ENCODE data around the gene ADA. TPM values are rescaled to one million over a fixed set of nuclear protein-coding genes. Genes with fewer than 3 reads are reported as not detected.

ADA gene
- total and polyA plus RNA-seq, 4 experiments from 2014 or later: 28.4 to 64.3 (median 39.8) TPM

GRCh38 chr20:44688053-44688625 is 36.6 kb upstream of the ADA start:
- H3K27me3 Mint-ChIP-seq: peaks cover 4 to 8% of the 10 kb centered on the region in 2 donors

GRCh38 chr20:44686934-44687333 is 35.4 kb upstream of the ADA start:
- H3K27ac Mint-ChIP-seq: no peak overlapping the region
- H3K27ac ChIP-seq (ENCODE audit: low read depth, low read length): no peak overlapping the region
- H3K4me3 Mint-ChIP-seq: no peak overlapping the region
- no peaks in the 10 kb centered on the region for H3K36me3 Mint-ChIP-seq
- H3K27me3 ChIP-seq (ENCODE audit: insufficient read depth, low read length): no peaks in the 10 kb centered on the region
- no peak overlapping the region for H3K4me3 ChIP-seq (ENCODE audit: low read length in 2 of 2)
- H3K36me3 ChIP-seq (ENCODE audit: insufficient read depth, low read length): no peaks in the 10 kb centered on the region
- peaks cover 4 to 8% of the 10 kb centered on the region in 2 donors for H3K27me3 Mint-ChIP-seq
- peaks cover 8% of the 10 kb centered on the region for H3K4me1 ChIP-seq (ENCODE audit: insufficient read depth, low read length)
- H3K9me3 Mint-ChIP-seq: no peaks in the 10 kb centered on the region
- H3K9me3 ChIP-seq (ENCODE audit: control insufficient read depth in 1 of 2, low read length in 2 of 2): no peaks in the 10 kb centered on the region
- no peak for DNase-seq
- peaks cover 0 to 15% (median 7%) of the 10 kb centered on the region in 4 donors for H3K4me1 Mint-ChIP-seq
- POLR2A ChIA-PET (ENCODE audit: partially characterized antibody): no interaction called here
- intact Hi-C loops (cut with micrococcal nuclease): loop anchor here (5.0 kb wide), 1 partner anchor 605 kb away; no protein-coding TSS in a partner anchor
- CTCF ChIA-PET (ENCODE audit: partially characterized antibody): no interaction called here

More at GRCh38 chr20:44688053-44688625, 36.6 kb upstream of the ADA start:
- Mint-ChIP-seq H3K27ac (no peak overlapping the region), H3K9me3 (no peaks in the 10 kb centered on the region), H3K4me1 (peaks cover 0 to 15% (median 7%) of the 10 kb centered on the region in 4 donors), H3K4me3 (no peak overlapping the region), H3K36me3 (no peaks in the 10 kb centered on the region)
- ChIA-PET CTCF (ENCODE audit: partially characterized antibody) (no interaction called here), POLR2A (ENCODE audit: partially characterized antibody) (no interaction called here)
- H3K4me1 ChIP-seq (ENCODE audit: insufficient read depth, low read length): peaks cover 8% of the 10 kb centered on the region
- no peaks in the 10 kb centered on the region for H3K36me3 ChIP-seq (ENCODE audit: insufficient read depth, low read length)
- H3K9me3 ChIP-seq (ENCODE audit: control insufficient read depth in 1 of 2, low read length in 2 of 2): no peaks in the 10 kb centered on the region
- no peak overlapping the region for H3K27ac ChIP-seq (ENCODE audit: low read depth, low read length)
- no peaks in the 10 kb centered on the region for H3K27me3 ChIP-seq (ENCODE audit: insufficient read depth, low read length)
- H3K4me3 ChIP-seq (ENCODE audit: low read length in 2 of 2): no peak overlapping the region
- intact Hi-C loops (cut with micrococcal nuclease): loop anchor here (5.0 kb wide), 1 partner anchor 604 kb away; no protein-coding TSS in a partner anchor
- no peak for DNase-seq

- intact Hi-C loops (cut with micrococcal nuclease): loop anchor here (2.0 kb wide), 1 partner anchor 42 kb away; no protein-coding TSS in a partner anchor
- peaks cover 4 to 8% of the 10 kb centered on the region in 2 donors for H3K27me3 Mint-ChIP-seq
- ChIA-PET CTCF (ENCODE audit: partially characterized antibody) (interaction anchor here (0.6 to 6.2 kb wide), 46 partner anchors 10 to 1087 kb away, joined by 3 to 83 read pairs (median 4); partner anchors contain the start of genes ADA and TTPAL), POLR2A (ENCODE audit: partially characterized antibody) (interaction anchor here (0.9 to 4.6 kb wide), 14 partner anchors 12 to 472 kb away, joined by 3 to 25 read pairs (median 4); partner anchors contain the start of genes ADA and SERINC3)
- Histone ChIP-seq H3K36me3 (ENCODE audit: insufficient read depth, low read length) (no peaks in the 10 kb centered on the region), H3K9me3 (ENCODE audit: control insufficient read depth in 1 of 2, low read length in 2 of 2) (no peaks in the 10 kb centered on the region), H3K4me1 (ENCODE audit: insufficient read depth, low read length) (peaks cover 8% of the 10 kb centered on the region), H3K4me3 (ENCODE audit: low read length in 2 of 2) (no peak overlapping the region), H3K27me3 (ENCODE audit: insufficient read depth, low read length) (no peaks in the 10 kb centered on the region), H3K27ac (ENCODE audit: low read depth, low read length) (no peak overlapping the region)
- no peak for DNase-seq
- no peaks in the 10 kb centered on the region for H3K9me3 Mint-ChIP-seq
- H3K36me3 Mint-ChIP-seq: no peaks in the 10 kb centered on the region
- H3K4me3 Mint-ChIP-seq: no peak overlapping the region
- peak overlapping the region in 5 of 7 donors; percentile 2 to 66 (median 52) for H3K27ac Mint-ChIP-seq
- peaks cover 0 to 15% (median 7%) of the 10 kb centered on the region in 4 donors for H3K4me1 Mint-ChIP-seq
Observed at GRCh38 chr20:44684047-44684967, 32.8 kb upstream of the ADA start.

GRCh38 chr20:44683263-44684046 is 32.0 kb upstream of the ADA start:
- no peak overlapping the region for H3K4me3 Mint-ChIP-seq

GRCh38 chr20:44681796-44682566 is 30.5 kb upstream of the ADA start:
- ChIA-PET CTCF (ENCODE audit: partially characterized antibody) (interaction anchor here (1.0 to 6.2 kb wide), 15 partner anchors 9 to 610 kb away, joined by 3 to 83 read pairs (median 28); partner anchors contain the start of gene ADA), POLR2A (ENCODE audit: partially characterized antibody) (interaction anchor here (0.6 to 4.6 kb wide), 3 partner anchors 30 to 174 kb away, joined by 3 to 21 read pairs (median 11); partner anchors contain the start of gene ADA)
- H3K4me1 ChIP-seq (ENCODE audit: insufficient read depth, low read length): peaks cover 8% of the 10 kb centered on the region
- Mint-ChIP-seq H3K36me3 (no peaks in the 10 kb centered on the region), H3K27ac (peak overlapping the region in 1 of 7 donors; percentile 16), H3K4me1 (peaks cover 0 to 15% (median 7%) of the 10 kb centered on the region in 4 donors), H3K27me3 (peaks cover 1 to 2% of the 10 kb centered on the region in 2 donors), H3K9me3 (no peaks in the 10 kb centered on the region), H3K4me3 (no peak overlapping the region)
- no peaks in the 10 kb centered on the region for H3K9me3 ChIP-seq (ENCODE audit: control insufficient read depth in 1 of 2, low read length in 2 of 2)
- intact Hi-C loops (cut with micrococcal nuclease): no loop called here
- no peaks in the 10 kb centered on the region for H3K27me3 ChIP-seq (ENCODE audit: insufficient read depth, low read length)
- no peak overlapping the region for H3K27ac ChIP-seq (ENCODE audit: low read depth, low read length)
- DNase-seq: no peak
- no peaks in the 10 kb centered on the region for H3K36me3 ChIP-seq (ENCODE audit: insufficient read depth, low read length)
- no peak overlapping the region for H3K4me3 ChIP-seq (ENCODE audit: low read length in 2 of 2)

More at GRCh38 chr20:44683263-44684046, 32.0 kb upstream of the ADA start:
- Mint-ChIP-seq H3K9me3 (no peaks in the 10 kb centered on the region), H3K27ac (peak overlapping the region in 2 of 7 donors; percentile 2 to 10), H3K27me3 (peaks cover 4 to 8% of the 10 kb centered on the region in 2 donors), H3K4me1 (peaks cover 0 to 15% (median 7%) of the 10 kb centered on the region in 4 donors), H3K36me3 (no peaks in the 10 kb centered on the region)
- CTCF ChIA-PET (ENCODE audit: partially characterized antibody): interaction anchor here (0.6 to 6.2 kb wide), 38 partner anchors 9 to 766 kb away, joined by 3 to 83 read pairs (median 5); partner anchors contain the start of genes ADA, FITM2, SERINC3 and TTPAL
- POLR2A ChIA-PET (ENCODE audit: partially characterized antibody): interaction anchor here (0.9 to 4.6 kb wide), 13 partner anchors 11 to 471 kb away, joined by 3 to 25 read pairs (median 5); partner anchors contain the start of genes ADA and SERINC3
- Histone ChIP-seq H3K27me3 (ENCODE audit: insufficient read depth, low read length) (no peaks in the 10 kb centered on the region), H3K27ac (ENCODE audit: low read depth, low read length) (no peak overlapping the region), H3K4me3 (ENCODE audit: low read length in 2 of 2) (no peak overlapping the region), H3K36me3 (ENCODE audit: insufficient read depth, low read length) (no peaks in the 10 kb centered on the region), H3K9me3 (ENCODE audit: control insufficient read depth in 1 of 2, low read length in 2 of 2) (no peaks in the 10 kb centered on the region), H3K4me1 (ENCODE audit: insufficient read depth, low read length) (peaks cover 8% of the 10 kb centered on the region)
- intact Hi-C loops (cut with micrococcal nuclease): loop anchor here (2.0 kb wide), 1 partner anchor 41 kb away; no protein-coding TSS in a partner anchor
- peak; percentile 45 to 68 (median 53) for DNase-seq

- H3K36me3 Mint-ChIP-seq: no peaks in the 10 kb centered on the region
- CTCF ChIA-PET (ENCODE audit: partially characterized antibody): interaction anchor here (0.6 to 1.5 kb wide), 4 partner anchors 29 to 74 kb away, joined by 3 read pairs; no protein-coding TSS in a partner anchor
Observed at GRCh38 chr20:44678990-44679611, 27.6 kb upstream of the ADA start.

More at GRCh38 chr20:44678990-44679611, 27.6 kb upstream of the ADA start:
- no peaks in the 10 kb centered on the region for H3K36me3 ChIP-seq (ENCODE audit: insufficient read depth, low read length)
- no peak for DNase-seq
- Mint-ChIP-seq H3K4me3 (no peak overlapping the region), H3K4me1 (peaks cover 0 to 7% (median 2%) of the 10 kb centered on the region in 4 donors), H3K9me3 (no peaks in the 10 kb centered on the region), H3K27me3 (no peaks in the 10 kb centered on the region), H3K27ac (no peak overlapping the region)
- no peaks in the 10 kb centered on the region for H3K27me3 ChIP-seq (ENCODE audit: insufficient read depth, low read length)
- no peaks in the 10 kb centered on the region for H3K9me3 ChIP-seq (ENCODE audit: control insufficient read depth in 1 of 2, low read length in 2 of 2)
- peaks cover 8% of the 10 kb centered on the region for H3K4me1 ChIP-seq (ENCODE audit: insufficient read depth, low read length)
- POLR2A ChIA-PET (ENCODE audit: partially characterized antibody): interaction anchor here (1.0 kb wide), 1 partner anchor 36 kb away, joined by 3 read pairs; no protein-coding TSS in a partner anchor
- intact Hi-C loops (cut with micrococcal nuclease): no loop called here
- H3K27ac ChIP-seq (ENCODE audit: low read depth, low read length): no peak overlapping the region
- H3K4me3 ChIP-seq (ENCODE audit: low read length in 2 of 2): no peak overlapping the region

All from CD4-positive, alpha-beta memory T cell (primary cell).